Epithelial cell of umbilical artery (primary cell): ENCODE results near the gene SELENOM. TPM values are rescaled to one million over a fixed set of nuclear protein-coding genes. Genes with fewer than 3 reads are reported as not detected.

Experiments
- total RNA-seq: library from RNA; depleted of rRNA; stranded (reverse); fragments of >200 nt; gene quantifications from 2 replicates; pipeline ENCODE4 v1.2.3, GENCODE V29; 2014

The SELENOM gene, protein sequence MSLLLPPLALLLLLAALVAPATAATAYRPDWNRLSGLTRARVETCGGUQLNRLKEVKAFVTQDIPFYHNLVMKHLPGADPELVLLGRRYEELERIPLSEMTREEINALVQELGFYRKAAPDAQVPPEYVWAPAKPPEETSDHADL
- total RNA-seq: 34.0 and 54.9 TPM in 2 replicates

DNA sequence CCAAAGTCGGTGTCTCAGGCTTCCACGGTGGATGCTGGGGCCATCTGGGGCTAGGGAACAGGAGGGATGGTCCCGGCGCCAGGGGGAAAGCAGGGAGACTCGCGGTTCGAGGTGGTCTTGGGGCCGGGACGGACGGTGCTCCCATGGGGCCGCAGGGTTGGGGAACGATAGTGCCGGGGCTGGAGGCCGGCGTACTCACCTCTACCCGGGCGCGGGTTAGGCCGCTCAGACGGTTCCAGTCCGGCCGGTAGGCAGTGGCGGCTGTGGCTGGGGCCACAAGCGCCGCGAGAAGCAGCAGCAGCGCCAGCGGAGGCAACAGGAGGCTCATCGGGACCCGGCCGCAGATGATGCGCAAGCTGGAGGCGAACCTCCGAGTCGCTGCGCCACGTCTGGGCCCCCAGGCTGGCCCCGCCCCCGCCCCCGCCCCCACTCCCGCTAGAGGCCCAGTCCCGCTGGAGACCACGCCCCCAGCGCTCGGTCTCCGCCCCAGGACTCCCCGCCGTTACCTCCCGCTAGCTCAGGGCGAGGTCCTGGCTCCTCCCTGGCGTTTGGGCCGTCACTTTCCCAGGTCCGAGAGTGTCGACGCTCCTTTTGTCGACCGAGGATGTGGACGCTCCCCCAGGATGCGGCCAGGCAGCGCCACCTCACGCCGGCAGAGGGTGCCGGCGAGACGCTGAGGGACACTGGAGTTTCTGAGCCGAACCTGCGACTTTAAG lies at the start of gene SELENOM:
Gene SELENOM, minus strand, starts transcription at position 391 of the 716 bp plus-strand sequence. Its CDS starts 63 bp downstream, at position 328.

DNA sequence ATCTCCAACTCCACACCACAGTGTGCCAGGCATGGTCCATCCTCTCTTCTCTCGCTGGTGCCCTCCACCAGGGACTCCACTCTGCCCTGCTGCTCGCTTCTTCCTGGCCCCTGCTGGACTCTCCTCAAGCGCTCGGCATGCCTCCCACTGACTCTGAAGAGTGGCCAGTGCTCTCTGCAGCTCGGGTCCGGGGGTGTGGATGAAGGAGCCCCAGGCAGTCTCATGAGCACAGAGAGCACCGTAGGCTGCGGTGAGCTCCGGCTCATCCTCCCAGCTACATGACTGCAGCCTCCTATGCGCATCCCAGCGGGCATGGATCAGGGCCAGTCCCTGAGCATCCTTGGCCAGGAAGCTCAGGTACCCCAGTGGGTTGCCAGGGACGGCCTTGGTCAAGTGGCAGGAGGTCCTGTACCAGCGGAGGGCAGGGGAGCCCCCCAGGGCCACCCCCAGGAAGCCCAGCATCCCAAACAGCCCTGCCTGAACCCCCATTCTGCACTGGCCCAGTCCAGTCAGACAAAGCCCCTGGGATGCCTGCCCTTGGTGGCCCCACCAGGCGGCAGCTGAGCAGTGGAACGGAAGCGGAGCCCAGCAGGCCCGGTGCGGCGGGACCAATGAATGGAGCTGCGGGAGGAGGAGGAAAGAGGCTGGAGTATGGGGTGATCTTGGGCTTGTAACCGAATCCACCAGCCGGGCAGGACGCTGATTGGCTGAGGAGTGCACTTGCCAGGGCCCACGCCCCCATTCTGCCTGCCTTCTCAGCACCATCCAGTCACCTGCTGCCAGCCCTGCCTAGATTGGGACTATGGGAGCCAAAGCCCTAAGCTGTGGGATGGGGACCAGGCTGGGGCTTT lies 32.7 kb upstream of the SELENOM start, which contains the start of gene PLA2G3:
Gene PLA2G3, minus strand, starts transcription at position 643 of the 851 bp plus-strand sequence. Its CDS starts 154 bp downstream, at position 489.

DNA sequence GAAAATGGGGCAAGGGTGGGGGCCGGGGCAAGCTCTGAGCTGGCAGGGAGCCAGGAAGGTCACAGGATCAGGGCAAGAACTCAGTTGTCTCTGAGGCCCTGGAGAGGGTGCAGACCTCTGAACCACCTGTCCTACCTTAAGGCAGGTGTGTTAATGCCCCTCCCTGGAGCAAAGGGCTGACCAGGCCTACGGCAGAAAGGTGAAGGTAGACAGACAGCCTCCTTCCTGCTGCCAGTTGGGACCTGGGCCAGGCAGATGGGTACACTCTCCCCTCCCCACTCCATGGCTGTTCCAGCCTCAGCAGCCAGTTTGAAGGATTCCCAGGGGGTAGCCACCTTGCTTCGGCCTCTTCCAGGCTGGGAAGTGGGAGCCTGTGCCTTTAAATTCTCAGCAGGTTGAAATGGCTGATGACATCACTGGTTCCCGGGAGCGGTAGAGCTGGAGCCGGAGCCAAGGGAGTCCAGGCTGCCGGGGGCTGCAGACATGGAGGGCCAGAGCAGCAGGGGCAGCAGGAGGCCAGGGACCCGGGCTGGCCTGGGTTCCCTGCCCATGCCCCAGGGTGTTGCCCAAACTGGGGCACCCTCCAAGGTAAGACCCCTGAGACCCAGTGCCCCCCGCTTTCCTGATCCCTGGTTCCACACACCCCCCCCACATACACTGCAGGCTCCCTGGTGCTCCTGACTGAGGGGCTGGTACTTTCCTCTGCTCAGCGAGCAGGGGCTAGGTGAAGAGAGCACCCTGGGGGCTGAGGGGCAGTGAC lies 15.3 kb upstream of the SELENOM start, which contains the start of gene INPP5J:
Gene INPP5J, plus strand, starts transcription at position 435 of the 760 bp plus-strand sequence. Its CDS starts 49 bp downstream, at position 484.

DNA sequence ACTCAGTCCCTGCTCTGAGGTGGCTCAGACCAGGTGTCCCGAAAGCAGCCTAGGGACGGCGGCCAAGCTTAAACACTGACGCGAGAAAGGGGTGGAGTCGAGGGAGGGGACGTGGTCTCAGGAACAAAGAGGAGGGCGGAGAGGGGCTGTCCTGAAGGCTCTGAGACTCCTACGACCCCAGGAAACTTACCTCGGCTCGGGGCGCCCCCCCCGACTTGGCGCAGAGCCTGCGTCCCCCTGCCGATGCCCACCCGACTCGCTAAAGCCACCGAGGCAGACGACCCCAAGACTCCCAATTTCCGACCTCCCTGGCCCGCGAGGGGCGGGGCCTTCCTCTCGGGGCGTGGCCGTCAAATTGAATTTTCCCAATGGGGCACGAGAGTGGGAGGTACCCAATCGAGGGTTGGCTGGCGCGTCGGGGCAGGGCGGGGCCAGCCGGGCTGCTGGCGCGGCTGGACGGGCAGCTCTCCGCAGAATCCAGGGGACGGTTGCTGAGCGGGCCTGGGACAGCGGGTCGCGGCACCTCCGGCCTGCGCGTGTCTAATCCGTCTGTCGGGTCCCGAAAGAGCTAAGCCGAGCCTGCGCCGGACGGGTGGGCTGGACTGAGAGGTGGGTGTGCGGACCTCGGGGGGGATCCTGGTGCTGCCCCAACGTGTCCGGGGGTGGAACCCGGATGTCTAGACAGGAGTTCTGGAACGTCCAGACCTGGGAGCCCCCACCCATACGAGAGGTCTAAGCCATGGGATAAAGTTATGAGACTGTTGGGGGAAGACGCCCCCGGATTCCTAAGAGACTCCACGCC lies 26.3 kb downstream of the SELENOM start, which contains the start of gene SMTN:
Gene SMTN, plus strand, starts transcription at position 471 of the 802 bp plus-strand sequence. CDS start 1,941 bp downstream, outside the sequence.

Other genes with a start within 250 kb of the SELENOM start
- gene MORC2, start 138.8 kb downstream of the SELENOM start, total RNA-seq: 11.7 and 17.0 TPM in 2 replicates
- 29.2 and 36.8 TPM in 2 replicates for gene TUG1, start 138.3 kb downstream of the SELENOM start, total RNA-seq
- 146 and 148 TPM in 2 replicates for gene SMTN, start 26.2 kb downstream of the SELENOM start, total RNA-seq
- under 0.01 and 0.30 TPM in 2 replicates for gene INPP5J, start 15.4 kb upstream of the SELENOM start, total RNA-seq
- 0.65 and 0.76 TPM in 2 replicates for gene PLA2G3, start 32.9 kb upstream of the SELENOM start, total RNA-seq
- gene RNF185, start 52.6 kb upstream of the SELENOM start, total RNA-seq: 17.5 and 25.1 TPM in 2 replicates
- 77.3 and 98.8 TPM in 2 replicates for gene LIMK2, start 104.7 kb upstream of the SELENOM start, total RNA-seq
- 7.4 and 8.1 TPM in 2 replicates for gene PIK3IP1, start 184.9 kb upstream of the SELENOM start, total RNA-seq
- 13.7 and 15.3 TPM in 2 replicates for gene PATZ1, start 238.8 kb upstream of the SELENOM start, total RNA-seq